NCI-H510A (cell line): ENCODE measurements around the gene IL17A.
"Not testable (repeated sequence)": the region's sequence is repeated elsewhere in the genome, so short reads cannot be mapped to it uniquely, and the experiment has no call there.

Experiments
- DNase-seq: peaks from one replicate; lab custom pipeline; 2025; lab: John Stamatoyannopoulos, UW

Gene IL17A

DNA sequence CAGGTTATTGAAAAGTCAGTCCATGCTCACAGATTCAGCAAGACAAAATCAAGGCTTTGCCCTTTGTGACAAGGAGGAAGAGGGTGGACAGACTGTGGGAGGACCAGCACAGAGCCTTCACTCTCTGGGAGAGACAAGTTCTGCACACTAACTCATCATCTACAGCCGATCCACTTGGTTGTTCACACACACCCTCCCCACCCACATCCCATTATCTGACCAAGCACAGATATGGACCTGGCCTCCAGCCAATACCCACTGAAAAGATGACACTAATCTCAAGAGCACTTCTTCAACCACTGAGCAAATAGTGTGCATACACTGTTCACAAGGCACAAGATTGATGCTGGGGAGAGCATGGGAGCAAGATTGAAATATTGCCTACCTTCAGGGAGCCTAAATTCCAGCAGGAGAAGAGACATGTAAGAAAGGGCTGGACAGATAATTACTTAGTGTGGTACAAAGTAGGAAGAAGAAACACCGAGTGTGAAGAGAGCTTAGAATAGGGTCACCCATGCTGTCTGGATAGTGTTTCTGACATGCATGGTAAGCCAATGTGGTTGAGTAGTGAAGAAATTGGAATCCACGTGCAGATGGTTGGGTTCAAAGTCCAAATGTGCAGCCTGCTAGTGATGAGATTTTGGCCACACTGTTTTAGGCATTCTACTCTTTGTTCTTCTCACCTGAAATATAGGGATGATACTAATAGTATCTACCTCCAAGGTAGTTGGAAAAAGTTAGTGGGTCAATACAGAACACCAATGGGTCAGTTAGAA, 21.7 kb upstream of the IL17A start:
- peak; percentile 48 for DNase-seq

DNA sequence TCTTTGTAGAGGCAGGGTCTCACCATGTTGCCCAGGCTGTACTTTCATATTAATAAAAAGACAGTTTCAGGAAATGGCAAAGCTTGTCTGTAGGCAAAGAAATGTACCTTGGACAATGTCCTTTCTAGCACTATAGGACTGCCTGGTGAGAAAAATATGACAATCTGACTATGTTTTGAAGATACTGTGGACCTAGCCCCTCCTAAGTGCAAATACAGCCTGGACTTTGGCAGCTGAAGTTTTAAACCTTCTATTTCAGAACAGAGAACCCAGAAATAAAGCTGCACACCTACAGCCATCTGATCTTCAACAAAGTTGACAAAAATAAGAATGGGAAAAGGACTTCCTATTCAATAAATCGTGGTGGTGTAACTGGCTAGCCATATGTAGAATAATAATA, 18.9 kb upstream of the IL17A start:
- no peak for DNase-seq

DNA sequence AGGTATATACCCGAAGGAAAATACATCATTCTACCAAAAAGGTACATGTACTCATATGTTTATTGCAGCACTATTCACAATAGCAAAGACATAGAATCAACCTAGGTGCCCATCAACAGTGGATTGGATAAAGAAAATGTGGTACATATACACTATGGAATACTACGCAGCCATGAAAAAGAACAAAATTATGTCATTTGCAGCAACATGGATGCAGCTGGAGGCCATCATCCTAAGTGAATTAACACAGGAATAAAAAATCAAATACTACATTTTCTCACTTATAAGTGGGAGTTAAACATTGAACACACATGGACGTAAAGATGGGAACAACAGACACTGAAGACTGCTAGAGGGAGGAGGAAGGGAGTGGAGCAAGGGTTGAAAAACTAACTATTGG, 17.8 kb upstream of the IL17A start:
- not testable (repeated sequence) for DNase-seq

- DNase-seq, result no peak
Observed at GRCh38 chr6:52174118-52174517, 12.1 kb upstream of the IL17A start.

- peak; percentile 99 for DNase-seq
Observed at GRCh38 chr6:52176550-52176949, 9.6 kb upstream of the IL17A start.

- no peak for DNase-seq
Observed at GRCh38 chr6:52177961-52178360, 8.2 kb upstream of the IL17A start.

DNA sequence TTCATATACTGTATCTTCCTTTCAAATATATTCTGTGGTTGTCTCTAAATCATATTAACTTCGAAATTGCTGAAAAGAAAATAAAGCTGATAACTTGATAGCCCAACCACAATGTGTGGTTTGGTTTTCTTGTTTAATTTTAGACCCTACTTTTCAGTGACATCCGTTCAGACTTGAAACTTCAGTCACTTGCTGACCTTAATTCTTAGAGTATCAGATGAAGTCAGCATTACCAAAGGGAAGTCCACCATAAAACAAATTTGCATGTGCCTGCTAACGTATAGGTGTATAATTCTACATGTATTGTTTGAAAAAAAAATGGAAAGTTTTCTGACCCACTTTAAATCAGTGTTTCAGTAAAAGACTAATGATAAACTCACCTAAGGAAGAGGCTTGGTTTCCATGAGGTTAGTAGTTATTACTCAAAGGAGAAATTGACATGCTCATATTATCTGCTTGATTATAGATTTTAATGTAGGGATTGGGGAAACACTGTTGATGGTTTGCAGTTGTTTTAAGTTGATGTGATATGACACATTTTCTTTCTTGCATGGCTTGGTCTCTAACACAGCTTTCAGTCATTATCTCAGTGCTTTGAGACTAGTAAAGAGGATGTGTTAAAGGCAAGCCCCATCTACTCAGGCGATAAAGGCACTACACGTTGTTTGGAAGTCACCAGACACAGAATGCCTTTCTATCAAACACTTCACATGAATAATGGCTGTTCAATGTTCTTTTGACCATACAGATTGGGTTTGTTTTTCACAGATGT, 5.2 kb upstream of the IL17A start:
- DNase-seq, result no peak

DNA sequence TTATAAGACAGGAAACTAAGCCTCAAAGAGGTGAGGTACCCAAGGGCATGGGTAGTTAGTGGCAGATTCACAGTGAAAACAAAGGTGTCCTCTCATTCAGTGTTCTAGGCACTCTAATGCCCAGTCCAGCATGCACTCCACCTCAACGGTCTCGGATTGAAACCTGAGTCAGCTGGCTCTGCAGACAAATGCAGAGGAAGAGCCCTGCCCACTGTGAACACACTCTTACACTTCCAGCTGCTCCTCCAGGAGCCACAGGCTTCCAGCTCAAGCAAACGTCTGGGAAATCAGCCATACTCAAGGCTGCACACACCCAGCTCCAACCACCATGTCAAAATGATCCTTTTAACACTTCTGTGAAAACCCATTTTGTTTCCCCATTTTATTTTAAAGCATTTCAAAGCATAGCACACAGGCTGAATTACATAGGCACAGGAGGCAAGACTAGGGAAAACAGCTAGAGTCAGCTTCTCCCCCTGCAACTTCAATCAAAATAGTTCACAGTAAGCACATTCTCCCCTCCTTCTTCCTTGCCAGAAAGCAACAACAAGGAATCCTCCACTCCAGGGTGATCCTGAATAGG, 3.0 kb upstream of the IL17A start:
- no peak for DNase-seq

DNA sequence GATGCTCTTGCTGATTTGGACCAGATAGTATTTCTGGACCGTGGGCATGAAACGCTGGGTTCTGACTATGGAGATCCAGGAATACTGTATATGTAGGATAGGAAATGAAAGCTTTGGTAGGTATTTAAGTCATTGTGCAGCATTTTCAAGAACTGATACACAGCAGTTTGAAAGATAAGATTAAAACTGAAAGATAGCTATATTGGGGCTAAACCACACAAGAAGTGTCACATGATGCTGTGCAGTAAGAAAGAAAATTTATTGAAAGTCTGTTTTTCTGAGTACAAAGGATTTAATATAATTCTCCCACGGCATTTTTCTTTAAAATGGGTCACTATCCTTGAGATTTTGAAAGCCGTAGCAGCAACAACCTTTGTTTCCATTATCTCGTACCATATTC, 305 bp downstream of the IL17A start:
- DNase-seq, result no peak

DNA sequence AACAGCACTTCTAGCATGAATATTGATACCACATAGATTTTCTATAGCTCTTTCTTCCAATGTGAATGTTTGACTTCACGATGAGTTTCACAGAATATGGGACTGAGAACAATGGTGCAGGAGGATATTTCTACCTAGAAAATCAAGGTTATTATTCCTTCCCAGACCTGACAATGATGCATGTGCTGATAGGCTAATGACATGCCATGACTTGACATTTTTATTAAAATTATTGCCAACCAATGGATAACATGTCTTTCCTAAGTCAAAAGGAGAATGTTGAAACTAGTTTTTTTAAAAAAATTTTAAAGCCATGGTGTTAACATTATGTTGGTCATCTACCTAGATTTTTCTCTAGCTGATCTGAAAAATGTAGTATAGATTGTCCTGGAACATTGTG, 923 bp downstream of the IL17A start:
- no peak for DNase-seq

DNA sequence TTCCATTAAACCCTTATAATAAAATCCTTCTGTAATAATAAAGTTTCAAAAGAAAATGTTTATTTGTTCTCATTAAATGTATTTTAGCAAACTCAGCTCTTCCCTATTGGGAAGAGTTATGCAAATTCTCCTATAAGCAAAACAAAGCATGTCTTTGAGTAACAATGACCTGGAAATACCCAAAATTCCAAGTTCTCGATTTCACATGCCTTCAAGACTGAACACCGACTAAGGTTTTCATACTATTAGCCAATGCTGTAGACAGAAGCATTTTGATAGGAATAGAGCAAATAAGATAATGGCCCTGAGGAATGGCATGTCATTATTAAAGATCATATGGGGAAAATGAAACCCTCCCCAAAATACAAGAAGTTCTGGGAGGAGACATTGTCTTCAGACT, 3.8 kb downstream of the IL17A start:
- DNase-seq, result no peak

- DNase-seq, result no peak
Observed at GRCh38 chr6:52190409-52190808, 4.2 kb downstream of the IL17A start.

- no peak for DNase-seq
Observed at GRCh38 chr6:52191824-52192223, 5.6 kb downstream of the IL17A start.

- no peak for DNase-seq
Observed at GRCh38 chr6:52195886-52196285, 9.7 kb downstream of the IL17A start.

DNA sequence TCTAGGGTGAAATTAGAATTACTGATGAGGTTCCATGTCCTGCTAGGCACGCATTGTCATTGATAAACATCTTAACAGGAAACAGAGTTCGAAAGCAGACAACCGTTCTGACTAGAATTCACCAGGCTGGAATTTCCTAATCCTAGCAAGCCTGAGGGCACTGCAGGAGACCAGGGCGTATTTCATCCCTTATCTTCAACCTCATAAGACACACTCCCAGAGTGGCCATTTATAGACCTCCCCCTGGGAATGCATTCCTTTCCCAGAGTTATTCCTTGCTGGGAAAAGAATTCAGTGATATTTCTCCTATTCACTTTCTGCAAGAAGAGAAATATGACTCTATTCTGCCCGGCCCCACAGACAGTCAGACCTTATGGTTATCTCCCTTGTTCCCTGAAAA, 13.9 kb downstream of the IL17A start:
- DNase-seq, result not testable (repeated sequence)

DNA sequence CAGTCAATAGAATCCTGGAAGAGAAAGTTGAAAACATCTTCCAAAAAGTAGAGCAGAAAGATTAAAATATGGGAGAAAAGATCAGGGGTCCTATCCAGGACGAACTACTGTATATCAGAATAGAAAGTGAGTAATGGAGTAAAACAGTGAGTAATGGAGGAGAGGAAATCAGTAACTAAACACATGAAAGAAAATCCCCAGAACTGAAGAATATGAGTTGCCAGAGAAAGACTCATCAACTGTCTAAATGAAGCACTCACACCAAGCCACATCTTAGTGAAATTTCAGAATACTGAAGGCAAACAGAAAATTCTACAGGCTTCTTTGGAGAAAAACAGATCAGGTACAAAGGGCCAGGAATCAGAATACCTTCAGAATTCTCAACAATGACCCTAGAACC, 14.9 kb downstream of the IL17A start:
- DNase-seq, result no peak

DNA sequence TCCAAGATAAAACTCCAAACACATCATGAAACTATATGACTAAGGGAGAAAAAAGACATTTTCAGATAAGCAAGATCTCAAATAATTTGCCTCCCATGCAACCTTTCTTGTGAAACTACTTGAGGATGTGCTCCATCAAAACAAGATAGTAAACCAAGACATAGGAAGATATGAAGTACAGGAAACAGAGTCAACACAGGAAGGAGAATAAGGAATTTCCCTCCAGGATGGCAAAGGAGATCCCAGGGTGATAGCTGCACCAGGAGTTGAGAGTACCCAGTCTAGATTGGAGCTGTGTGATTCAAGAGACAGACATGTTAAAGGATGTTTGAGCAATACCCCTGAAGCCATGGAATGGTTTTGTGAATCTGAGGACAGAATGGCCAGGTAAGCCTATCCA, 15.3 kb downstream of the IL17A start:
- no peak for DNase-seq

DNA sequence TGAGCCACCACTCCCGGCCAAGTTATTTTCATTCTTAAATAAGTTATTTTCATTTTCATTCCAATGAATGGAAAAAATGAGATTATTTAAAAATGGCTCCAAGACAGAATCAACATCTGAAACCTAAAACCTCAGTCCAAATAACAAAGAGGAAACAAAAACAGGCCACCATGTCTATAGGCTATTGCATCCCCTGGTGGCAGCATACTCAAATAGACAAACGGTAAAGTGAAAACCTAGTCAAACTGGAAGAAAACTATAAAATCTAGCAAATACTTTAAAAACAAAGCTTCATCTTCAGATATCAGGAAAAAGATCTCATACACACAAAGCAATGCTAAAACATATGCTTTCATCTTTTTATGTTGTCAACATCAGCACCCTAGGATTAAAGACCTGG, 20.9 kb downstream of the IL17A start:
- DNase-seq, result no peak

DNA sequence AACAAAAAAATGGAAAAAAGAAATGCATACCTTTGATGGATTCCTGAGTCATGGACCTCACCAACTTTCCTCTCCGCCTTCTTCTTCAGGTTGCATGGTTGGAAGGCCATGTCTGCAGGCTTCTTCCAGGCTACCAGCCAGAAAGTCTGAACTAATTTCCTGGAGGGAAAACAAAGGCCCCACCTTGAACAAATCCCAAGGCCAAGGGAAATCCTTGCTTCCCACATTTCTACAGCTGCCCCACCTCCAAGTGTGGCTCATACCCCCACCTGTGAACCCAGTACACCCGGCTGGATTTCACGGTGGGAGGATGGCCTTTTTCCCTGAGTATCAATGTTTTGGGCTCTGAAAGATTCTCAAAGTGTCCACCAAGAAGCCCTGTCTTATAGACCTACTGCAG, 22.4 kb downstream of the IL17A start:
- no peak for DNase-seq

- DNase-seq, result no peak
Observed at GRCh38 chr6:52209770-52210169, 23.6 kb downstream of the IL17A start.

DNA sequence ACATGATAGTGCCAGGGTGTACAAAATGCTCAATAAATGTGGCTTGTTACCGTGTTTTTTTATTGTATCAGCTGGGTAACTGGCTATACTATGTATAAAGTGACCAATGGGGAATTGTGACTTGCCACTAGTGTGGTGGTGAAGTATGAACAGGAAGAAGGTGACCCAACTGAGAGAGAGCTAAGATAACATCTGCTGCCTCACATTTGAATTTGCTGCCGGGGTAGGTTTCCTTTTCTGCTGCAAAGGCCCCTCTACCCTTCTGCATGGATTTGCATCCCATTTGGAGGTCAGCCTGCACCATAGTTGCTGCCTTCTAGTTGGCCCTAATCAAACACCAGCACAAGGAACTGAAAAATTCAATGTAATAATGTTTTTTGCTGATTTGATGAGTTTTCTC, 24.1 kb downstream of the IL17A start:
- no peak for DNase-seq

- no peak for DNase-seq
Observed at GRCh38 chr6:52213127-52213526, 27.0 kb downstream of the IL17A start.

DNA sequence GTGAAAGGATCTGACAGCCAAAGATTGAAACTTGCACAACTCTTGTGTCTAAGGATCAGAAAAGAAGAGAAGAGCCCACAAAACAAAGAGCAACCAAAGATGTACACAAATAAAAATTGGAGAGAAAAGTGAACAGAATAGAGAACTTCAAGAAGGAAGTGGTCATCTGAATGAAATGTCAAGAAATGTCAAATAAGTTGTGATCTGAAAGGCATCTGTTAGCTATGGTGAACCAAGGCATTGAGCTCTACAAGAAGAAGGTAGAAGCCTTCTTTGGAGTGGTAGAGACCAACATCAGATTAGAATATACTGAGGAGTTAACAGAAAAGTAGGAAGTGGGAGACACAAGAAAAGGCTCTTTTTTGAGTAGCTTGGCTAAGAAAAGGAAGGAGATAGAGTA, 29.6 kb downstream of the IL17A start:
- DNase-seq, result no peak
